C4-2B (cell line): ENCODE measurements around the gene MEG3.

Experiments
- H3K27ac ChIP-seq: fragments of 450-650 bp; 2 replicates; pipeline ENCODE4 v1.5.1; 2017
- ZFX ChIP-seq: fragments of 450-650 bp; IDR thresholded peaks from 2 replicates; pipeline ENCODE4 v1.6.1; 2017
- TF ChIP-seq, protein P1 (sequence below): fragments of 450-650 bp; conservative IDR thresholded peaks from 2 replicates; pipeline ENCODE4 v1.5.1; 2017; ENCODE audit warnings: mild to moderate bottlenecking

The MEG3 gene

DNA sequence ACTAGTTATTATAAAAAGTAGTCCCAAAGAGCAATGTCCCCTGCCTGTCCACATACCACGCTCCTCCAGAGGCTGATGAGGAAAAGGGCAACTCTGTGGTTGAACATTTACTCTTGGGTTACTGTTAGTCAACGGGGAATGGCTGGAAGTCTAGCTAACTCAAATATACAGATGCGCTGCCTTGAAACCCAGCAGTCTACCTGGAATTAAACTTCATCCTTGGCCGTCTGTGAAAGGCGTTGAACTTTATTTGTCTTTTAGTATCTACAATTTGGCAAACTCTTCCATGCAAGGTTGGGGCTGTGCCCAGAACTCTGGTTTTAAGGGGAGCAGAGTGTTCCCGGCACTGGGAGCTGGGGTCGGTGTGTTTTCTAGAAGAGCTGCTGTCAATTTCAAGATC lies 3.9 kb upstream of the MEG3 start:
- peak overlapping the region; percentile 43; the same call in 1 of the 2 replicates for H3K27ac ChIP-seq
- no peak for TF ChIP-seq ZFX
- TF ChIP-seq, protein P1, sequence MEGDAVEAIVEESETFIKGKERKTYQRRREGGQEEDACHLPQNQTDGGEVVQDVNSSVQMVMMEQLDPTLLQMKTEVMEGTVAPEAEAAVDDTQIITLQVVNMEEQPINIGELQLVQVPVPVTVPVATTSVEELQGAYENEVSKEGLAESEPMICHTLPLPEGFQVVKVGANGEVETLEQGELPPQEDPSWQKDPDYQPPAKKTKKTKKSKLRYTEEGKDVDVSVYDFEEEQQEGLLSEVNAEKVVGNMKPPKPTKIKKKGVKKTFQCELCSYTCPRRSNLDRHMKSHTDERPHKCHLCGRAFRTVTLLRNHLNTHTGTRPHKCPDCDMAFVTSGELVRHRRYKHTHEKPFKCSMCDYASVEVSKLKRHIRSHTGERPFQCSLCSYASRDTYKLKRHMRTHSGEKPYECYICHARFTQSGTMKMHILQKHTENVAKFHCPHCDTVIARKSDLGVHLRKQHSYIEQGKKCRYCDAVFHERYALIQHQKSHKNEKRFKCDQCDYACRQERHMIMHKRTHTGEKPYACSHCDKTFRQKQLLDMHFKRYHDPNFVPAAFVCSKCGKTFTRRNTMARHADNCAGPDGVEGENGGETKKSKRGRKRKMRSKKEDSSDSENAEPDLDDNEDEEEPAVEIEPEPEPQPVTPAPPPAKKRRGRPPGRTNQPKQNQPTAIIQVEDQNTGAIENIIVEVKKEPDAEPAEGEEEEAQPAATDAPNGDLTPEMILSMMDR: no peak

- peak overlapping the region; percentile 43 for H3K27ac ChIP-seq
- TF ChIP-seq ZFX: no peak
- TF ChIP-seq, protein P1: no peak
These were observed 3.2 kb upstream of the MEG3 start for GRCh38 chr14:100822532-100823296.

DNA sequence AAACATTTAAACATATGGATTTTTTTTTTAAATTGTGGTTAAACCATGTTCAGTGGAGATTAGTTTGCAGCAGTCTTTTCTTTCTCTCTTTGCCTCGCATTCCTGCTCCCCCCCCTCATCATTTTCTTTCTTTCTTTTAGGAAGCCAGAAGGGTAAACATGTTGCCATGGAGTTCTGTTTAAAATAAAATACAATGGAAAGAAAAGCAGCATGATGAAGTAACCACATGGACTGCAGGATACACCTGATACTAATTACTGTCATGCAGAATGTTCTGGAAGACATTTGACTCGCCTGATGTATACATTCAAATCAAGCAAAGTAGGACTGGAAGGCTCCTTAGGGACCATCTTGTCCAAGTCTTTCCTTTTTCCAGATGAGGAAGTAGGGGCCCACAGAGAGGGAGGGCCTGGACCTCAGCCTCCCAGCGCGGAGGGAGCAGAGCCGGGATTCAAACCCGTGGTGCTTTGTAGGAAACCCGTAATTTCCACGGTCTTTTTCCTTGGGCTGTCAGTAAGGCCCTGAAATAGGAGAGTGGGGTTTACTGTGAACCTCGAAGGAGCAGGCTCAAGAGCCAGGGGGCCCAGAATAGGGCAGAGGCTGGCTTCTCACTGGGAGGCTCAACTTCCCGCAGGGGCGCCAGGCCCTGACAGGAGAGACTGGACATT lies 2.4 kb upstream of the MEG3 start:
- TF ChIP-seq, protein P1: no peak
- TF ChIP-seq ZFX: no peak
- no peak overlapping the region for H3K27ac ChIP-seq

- H3K27ac ChIP-seq: no peak overlapping the region
- no peak for TF ChIP-seq ZFX
- TF ChIP-seq, protein P1: no peak
These were observed 1.8 kb upstream of the MEG3 start for GRCh38 chr14:100824091-100824551.

DNA sequence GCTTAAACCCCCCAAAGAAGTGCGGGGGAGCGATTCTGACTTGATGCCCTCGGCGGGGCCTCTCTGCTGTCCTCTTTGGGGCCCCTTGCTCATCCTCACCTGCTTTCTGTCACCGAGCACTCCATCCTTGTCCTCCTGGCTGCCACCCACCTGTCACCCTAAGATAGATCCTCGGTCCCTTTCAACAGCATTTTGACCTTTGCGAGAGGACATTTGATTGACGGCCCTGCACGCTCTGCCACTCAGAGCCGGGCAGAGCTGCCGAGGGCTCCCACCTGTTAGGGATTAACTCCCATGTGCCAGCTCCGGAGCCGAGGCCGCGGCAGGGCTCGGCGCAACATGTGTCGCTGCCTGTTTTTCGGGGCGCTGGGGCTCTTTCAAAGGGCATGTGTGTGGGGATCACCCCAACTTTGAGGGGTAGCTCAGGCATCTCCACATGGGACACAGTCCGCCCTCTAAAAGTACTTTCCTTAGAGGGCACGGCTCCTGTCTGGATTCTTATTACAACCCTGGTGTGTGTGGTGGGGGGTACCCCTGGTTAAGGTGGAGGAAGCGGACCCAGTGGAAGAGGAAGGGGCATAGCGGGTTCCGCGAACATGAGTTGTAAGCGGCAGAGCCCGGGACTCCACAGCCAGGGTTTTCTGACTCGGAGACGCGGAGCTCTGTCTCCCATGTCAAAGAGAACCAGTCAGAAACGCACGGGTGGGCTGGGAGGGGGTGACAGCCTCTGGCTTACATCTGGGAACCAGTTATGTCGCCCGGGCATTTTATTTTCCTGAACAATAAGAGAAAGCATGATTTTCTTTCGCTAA lies 811 bp upstream of the MEG3 start:
- TF ChIP-seq, protein P1: no peak
- TF ChIP-seq ZFX: no peak
- no peak overlapping the region for H3K27ac ChIP-seq

GRCh38 chr14:100826391-100827100 lies 628 bp downstream of the MEG3 start:
- H3K27ac ChIP-seq: no peak overlapping the region
- no peak for TF ChIP-seq ZFX
- TF ChIP-seq, protein P1: no peak
